ENCODE measurements around the gene ARL9.

The ARL9 gene

GRCh38 chr4:56480691-56481090, 24.9 kb upstream of the ARL9 start:
- no peak overlapping the region for H3K27ac ChIP-seq
- no peak for DNase-seq (ENCODE audit: low spot score)
- no peak overlapping the region for H3K4me3 ChIP-seq
- TF ChIP-seq CTCF (IDR thresholded peaks at IDR 0.05) = no peak

DNA sequence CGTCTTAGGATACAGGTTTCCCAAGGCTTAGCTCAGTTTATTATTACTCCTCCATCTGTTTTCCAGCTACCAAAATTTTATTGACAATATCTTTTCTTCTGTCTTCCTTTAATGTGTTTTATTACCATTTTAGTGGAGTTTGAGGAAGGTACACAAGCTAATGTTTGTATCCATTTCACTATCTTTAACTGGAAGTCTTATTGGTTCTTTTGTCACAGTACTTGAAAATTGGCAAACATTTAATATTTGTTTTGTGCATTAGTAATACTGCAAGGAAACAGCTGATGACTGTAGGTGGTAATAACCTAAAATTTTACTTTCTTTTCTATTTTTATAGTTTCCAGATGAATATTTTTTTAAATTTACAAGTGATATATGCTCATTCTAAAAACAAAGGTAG, 9.3 kb upstream of the ARL9 start:
- TF ChIP-seq CTCF (IDR thresholded peaks at IDR 0.05) = no peak
- Histone ChIP-seq H3K27ac (no peak overlapping the region), H3K4me3 (no peak overlapping the region)
- no peak for DNase-seq (ENCODE audit: low spot score)

DNA sequence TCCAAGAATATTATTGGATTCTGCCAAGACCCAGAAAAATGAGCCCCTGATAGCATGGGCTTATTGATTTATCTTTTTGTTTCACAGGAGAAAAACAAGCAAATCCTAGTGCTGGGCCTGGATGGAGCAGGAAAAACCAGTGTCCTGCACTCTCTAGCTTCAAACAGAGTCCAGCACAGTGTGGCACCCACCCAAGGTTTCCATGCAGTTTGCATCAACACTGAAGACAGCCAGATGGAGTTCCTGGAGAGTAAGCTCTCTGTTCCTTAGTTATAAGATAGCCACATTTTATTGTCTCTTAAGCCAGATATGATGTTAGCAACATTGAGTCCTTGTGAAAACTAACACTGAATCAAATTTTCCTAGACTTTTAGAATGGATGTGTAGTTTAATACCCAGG, 5.5 kb downstream of the ARL9 start:
- no peak for DNase-seq (ENCODE audit: low spot score)
- no peak for TF ChIP-seq CTCF (IDR thresholded peaks at IDR 0.05)
- Histone ChIP-seq H3K4me3 (no peak overlapping the region), H3K27ac (no peak overlapping the region)

DNA sequence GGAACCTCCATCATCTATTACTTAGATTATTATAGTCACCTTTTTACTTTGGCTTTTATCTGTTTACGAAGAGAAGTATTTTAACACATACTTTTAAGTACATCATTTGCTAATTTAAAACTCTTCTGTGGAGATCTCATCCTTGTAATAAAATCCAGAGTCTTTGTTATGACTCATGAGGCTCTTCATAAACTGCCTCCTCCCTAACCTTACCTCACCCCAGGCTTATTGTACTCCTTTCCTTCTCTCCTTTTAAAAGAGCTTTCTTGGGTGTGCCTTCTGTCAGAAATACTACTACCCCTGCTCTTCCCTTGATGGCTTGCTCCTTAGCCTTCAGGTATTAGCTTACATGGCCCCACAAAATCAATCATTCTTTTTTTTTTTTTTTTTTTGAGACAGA, 6.6 kb downstream of the ARL9 start:
- no peak for DNase-seq (ENCODE audit: low spot score)
- H3K4me3 ChIP-seq = no peak overlapping the region
- TF ChIP-seq CTCF (IDR thresholded peaks at IDR 0.05) = no peak
- H3K27ac ChIP-seq = no peak overlapping the region

- TF ChIP-seq CTCF (IDR thresholded peaks at IDR 0.05) = no peak
- H3K27ac ChIP-seq = no peak overlapping the region
- no peak for DNase-seq (ENCODE audit: low spot score)
- H3K4me3 ChIP-seq = no peak overlapping the region
These were observed 7.9 kb downstream of the ARL9 start for GRCh38 chr4:56513517-56513916.

DNA sequence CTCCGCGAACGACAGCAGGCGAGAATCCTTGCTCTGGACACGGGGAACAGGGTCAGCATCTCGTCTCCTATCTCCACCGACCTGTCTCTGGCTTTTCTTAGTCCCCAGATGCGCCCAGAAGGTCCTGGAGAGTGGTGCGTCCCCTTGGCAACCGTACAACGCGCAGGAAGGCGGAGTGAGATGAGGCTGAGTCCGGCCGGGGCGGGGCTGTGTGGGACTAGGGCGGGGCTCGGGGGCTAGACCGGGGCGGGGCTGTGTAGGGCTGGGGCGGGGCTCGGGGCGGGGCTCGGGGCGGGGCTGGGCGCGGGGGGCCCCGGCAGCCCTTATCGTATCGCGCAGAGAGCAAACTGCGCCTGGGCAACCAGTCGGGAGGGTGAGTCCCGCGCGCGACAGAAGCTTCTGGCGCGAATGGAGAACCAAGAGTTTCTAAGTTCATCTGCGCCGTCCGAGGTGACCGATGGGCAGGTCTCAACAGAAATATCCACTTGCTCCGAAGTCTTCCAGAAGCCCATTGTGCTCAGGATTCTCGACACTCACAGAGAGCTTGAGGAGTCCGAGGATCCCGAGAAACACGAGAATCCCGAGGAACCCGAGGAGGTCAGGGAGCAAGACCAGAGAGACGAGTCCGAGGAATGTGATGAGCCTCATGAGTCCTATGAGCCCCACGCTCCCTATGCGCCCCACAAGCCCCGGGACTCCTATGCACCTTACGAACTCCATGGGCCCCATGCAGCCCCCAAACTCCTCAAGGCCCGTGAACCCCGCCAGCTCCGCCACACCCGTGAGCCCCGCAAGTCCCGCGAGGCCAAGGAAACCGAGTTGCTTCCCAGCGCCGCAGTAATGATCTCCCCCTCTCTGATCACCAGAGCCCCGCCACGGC, 24.9 kb downstream of the ARL9 start:
- H3K27ac ChIP-seq = no peak overlapping the region
- peak; percentile 84 for DNase-seq (ENCODE audit: low spot score)
- no peak for TF ChIP-seq CTCF (IDR thresholded peaks at IDR 0.05)
- peak overlapping the region; percentile 73 for H3K4me3 ChIP-seq

- Histone ChIP-seq H3K27ac (no peak overlapping the region), H3K4me3 (peak overlapping the region; percentile 73)
- no peak for DNase-seq (ENCODE audit: low spot score)
- no peak for TF ChIP-seq CTCF (IDR thresholded peaks at IDR 0.05)
These were observed 25.7 kb downstream of the ARL9 start for GRCh38 chr4:56531149-56531770.
